ENCODE data around the gene SCD5.

SCD5 gene

DNA sequence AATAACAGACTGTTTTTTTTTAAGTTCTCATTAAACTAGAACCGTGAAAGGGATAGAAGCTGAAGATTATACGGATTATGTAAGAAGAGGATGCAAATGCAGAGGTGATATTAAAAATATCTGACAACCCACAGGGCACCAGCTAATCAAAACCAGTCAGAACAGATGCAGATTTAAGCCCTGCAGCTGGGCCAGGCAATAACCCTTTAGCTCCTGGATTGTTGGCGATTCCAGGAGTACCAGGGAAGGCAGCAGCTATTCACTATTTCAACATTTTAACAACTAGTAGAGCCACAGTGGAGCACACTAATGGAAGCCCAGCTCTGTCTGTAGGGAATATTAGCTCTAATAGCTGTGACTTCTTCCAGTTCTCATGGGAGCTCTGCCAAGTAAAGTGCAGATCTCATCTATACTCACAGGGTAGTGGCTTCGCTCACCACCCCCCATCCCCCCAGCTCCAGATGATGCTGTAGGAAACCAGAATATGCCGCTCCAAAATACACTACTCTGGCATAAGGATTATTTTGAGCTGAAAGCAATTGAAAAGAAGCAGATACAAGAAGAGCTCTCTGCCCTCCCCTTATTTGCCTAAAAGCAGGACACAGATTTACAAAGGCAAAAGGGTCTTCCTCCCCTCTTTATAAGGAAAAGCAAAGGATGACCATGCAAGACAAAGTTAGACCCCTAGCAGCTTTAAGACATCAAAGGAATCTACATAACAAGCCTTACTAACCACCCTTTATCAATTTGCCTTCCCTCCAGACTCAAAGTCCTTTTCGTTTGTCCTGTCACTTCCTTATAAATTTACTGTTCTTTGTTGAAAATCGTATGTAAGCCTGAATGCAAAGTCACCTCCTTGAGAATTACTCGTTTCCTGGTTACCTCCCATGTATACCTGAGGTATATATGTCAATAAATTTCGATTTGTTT, 13.7 kb downstream of the SCD5 start:
- no peak overlapping the region for H3K9ac ChIP-seq (ENCODE audit: low read depth in 1 of 2, low read length in 2 of 2)
- no peak overlapping the region for H3K4me3 ChIP-seq (ENCODE audit: low read length in 2 of 2)
- H3K27me3 ChIP-seq (ENCODE audit: control insufficient read depth in 2 of 2, insufficient read depth in 2 of 2, low read length in 2 of 2), result no peaks in the 10 kb centered on the region
- no peaks in the 10 kb centered on the region for H3K36me3 ChIP-seq (ENCODE audit: control insufficient read depth in 2 of 2, insufficient read depth in 2 of 2, low read length in 2 of 2)
- peaks cover 2 to 10% of the 10 kb centered on the region in 2 donors for H3K4me1 ChIP-seq (ENCODE audit: control insufficient read depth in 2 of 2, insufficient read depth in 2 of 2, low read length in 2 of 2)
- H3K27ac ChIP-seq (ENCODE audit: low read depth in 2 of 2, low read length in 2 of 2), result no peak overlapping the region
- no peaks in the 10 kb centered on the region for H3K9me3 ChIP-seq (ENCODE audit: control insufficient read depth in 2 of 2, low read length in 2 of 2)

GRCh38 chr4:82782626-82783345, 15.8 kb downstream of the SCD5 start:
- Histone ChIP-seq H3K36me3 (ENCODE audit: control insufficient read depth in 2 of 2, insufficient read depth in 2 of 2, low read length in 2 of 2) (no peaks in the 10 kb centered on the region), H3K27me3 (ENCODE audit: control insufficient read depth in 2 of 2, insufficient read depth in 2 of 2, low read length in 2 of 2) (no peaks in the 10 kb centered on the region), H3K9me3 (ENCODE audit: control insufficient read depth in 2 of 2, low read length in 2 of 2) (no peaks in the 10 kb centered on the region), H3K4me3 (ENCODE audit: low read length in 2 of 2) (no peak overlapping the region), H3K4me1 (ENCODE audit: control insufficient read depth in 2 of 2, insufficient read depth in 2 of 2, low read length in 2 of 2) (peaks cover 2 to 10% of the 10 kb centered on the region in 2 donors), H3K27ac (ENCODE audit: low read depth in 2 of 2, low read length in 2 of 2) (no peak overlapping the region), H3K9ac (ENCODE audit: low read depth in 1 of 2, low read length in 2 of 2) (no peak overlapping the region)

DNA sequence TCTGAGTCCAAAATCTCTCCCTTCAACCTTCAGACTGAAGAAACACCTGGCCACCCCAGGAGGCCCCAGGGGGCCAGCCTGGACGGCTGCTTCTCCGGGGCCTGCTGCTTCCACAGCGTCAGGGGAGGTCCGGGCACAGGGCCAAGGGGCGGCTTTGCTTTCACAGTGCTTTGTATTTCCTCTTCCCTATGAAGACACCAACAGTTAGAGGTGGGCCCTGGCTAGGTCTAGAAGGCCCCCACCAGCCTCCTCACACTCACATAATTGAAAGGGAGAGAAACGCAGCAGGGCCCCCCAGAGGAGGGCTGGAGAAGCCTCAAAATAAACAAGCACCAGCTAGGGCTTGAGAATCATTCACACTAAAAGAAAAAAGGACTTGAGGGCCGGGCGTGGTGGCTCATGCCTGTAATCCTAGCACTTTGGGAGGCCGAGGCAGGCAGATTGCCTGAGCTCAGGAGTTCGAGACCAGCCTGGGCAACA, 17.8 kb downstream of the SCD5 start:
- Histone ChIP-seq H3K36me3 (ENCODE audit: control insufficient read depth in 2 of 2, insufficient read depth in 2 of 2, low read length in 2 of 2) (no peaks in the 10 kb centered on the region), H3K9me3 (ENCODE audit: control insufficient read depth in 2 of 2, low read length in 2 of 2) (no peaks in the 10 kb centered on the region), H3K4me1 (ENCODE audit: control insufficient read depth in 2 of 2, insufficient read depth in 2 of 2, low read length in 2 of 2) (peaks cover 2 to 10% of the 10 kb centered on the region in 2 donors), H3K27ac (ENCODE audit: low read depth in 2 of 2, low read length in 2 of 2) (no peak overlapping the region), H3K4me3 (ENCODE audit: low read length in 2 of 2) (no peak overlapping the region), H3K27me3 (ENCODE audit: control insufficient read depth in 2 of 2, insufficient read depth in 2 of 2, low read length in 2 of 2) (no peaks in the 10 kb centered on the region), H3K9ac (ENCODE audit: low read depth in 1 of 2, low read length in 2 of 2) (no peak overlapping the region)

DNA sequence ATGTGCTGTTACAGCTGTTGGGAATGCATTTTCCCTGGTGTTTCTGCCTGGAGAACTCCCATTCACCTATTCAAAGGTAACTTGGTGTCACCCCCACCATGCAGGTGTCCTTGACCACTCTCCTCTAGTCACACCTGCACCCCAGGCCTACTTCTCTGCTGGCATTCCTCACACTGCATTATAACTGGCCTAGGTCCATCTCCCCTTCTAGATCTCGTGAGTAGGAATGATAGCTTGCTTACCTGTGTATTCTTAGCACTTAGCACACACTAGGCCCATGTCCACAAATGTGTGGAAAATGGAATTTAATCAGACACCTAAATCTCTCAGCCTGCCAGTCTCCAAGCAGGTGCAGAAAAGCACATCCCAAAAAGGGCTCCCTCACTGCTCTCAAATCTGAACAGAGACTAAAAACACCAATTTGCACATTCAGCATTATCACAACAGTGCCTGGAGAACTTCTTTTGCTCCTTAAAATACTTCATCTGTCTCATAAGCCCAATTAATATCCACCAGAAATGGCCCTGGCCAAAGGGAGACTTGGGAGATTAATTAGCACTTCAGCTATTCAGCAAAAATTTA, 18.3 kb downstream of the SCD5 start:
- Histone ChIP-seq H3K36me3 (ENCODE audit: control insufficient read depth in 2 of 2, insufficient read depth in 2 of 2, low read length in 2 of 2) (no peaks in the 10 kb centered on the region), H3K4me3 (ENCODE audit: low read length in 2 of 2) (no peak overlapping the region), H3K27me3 (ENCODE audit: control insufficient read depth in 2 of 2, insufficient read depth in 2 of 2, low read length in 2 of 2) (no peaks in the 10 kb centered on the region), H3K27ac (ENCODE audit: low read depth in 2 of 2, low read length in 2 of 2) (no peak overlapping the region), H3K9me3 (ENCODE audit: control insufficient read depth in 2 of 2, low read length in 2 of 2) (no peaks in the 10 kb centered on the region), H3K4me1 (ENCODE audit: control insufficient read depth in 2 of 2, insufficient read depth in 2 of 2, low read length in 2 of 2) (peaks cover 0 to 6% of the 10 kb centered on the region in 2 donors), H3K9ac (ENCODE audit: low read depth in 1 of 2, low read length in 2 of 2) (no peak overlapping the region)

GRCh38 chr4:82779032-82779431, 19.6 kb downstream of the SCD5 start:
- Histone ChIP-seq H3K27ac (ENCODE audit: low read depth in 2 of 2, low read length in 2 of 2) (no peak overlapping the region), H3K9me3 (ENCODE audit: control insufficient read depth in 2 of 2, low read length in 2 of 2) (no peaks in the 10 kb centered on the region), H3K4me1 (ENCODE audit: control insufficient read depth in 2 of 2, insufficient read depth in 2 of 2, low read length in 2 of 2) (no peaks in the 10 kb centered on the region), H3K9ac (ENCODE audit: low read depth in 1 of 2, low read length in 2 of 2) (no peak overlapping the region), H3K27me3 (ENCODE audit: control insufficient read depth in 2 of 2, insufficient read depth in 2 of 2, low read length in 2 of 2) (no peaks in the 10 kb centered on the region), H3K36me3 (ENCODE audit: control insufficient read depth in 2 of 2, insufficient read depth in 2 of 2, low read length in 2 of 2) (no peaks in the 10 kb centered on the region), H3K4me3 (ENCODE audit: low read length in 2 of 2) (no peak overlapping the region)

GRCh38 chr4:82777857-82778525, 20.6 kb downstream of the SCD5 start:
- no peak overlapping the region for H3K9ac ChIP-seq (ENCODE audit: low read depth in 1 of 2, low read length in 2 of 2)
- no peaks in the 10 kb centered on the region for H3K4me1 ChIP-seq (ENCODE audit: control insufficient read depth in 2 of 2, insufficient read depth in 2 of 2, low read length in 2 of 2)
- no peaks in the 10 kb centered on the region for H3K27me3 ChIP-seq (ENCODE audit: control insufficient read depth in 2 of 2, insufficient read depth in 2 of 2, low read length in 2 of 2)
- no peaks in the 10 kb centered on the region for H3K36me3 ChIP-seq (ENCODE audit: control insufficient read depth in 2 of 2, insufficient read depth in 2 of 2, low read length in 2 of 2)
- no peaks in the 10 kb centered on the region for H3K9me3 ChIP-seq (ENCODE audit: control insufficient read depth in 2 of 2, low read length in 2 of 2)
- no peak overlapping the region for H3K4me3 ChIP-seq (ENCODE audit: low read length in 2 of 2)
- no peak overlapping the region for H3K27ac ChIP-seq (ENCODE audit: low read depth in 2 of 2, low read length in 2 of 2)

GRCh38 chr4:82776925-82777542, 21.6 kb downstream of the SCD5 start:
- Histone ChIP-seq H3K4me1 (ENCODE audit: control insufficient read depth in 2 of 2, insufficient read depth in 2 of 2, low read length in 2 of 2) (no peaks in the 10 kb centered on the region), H3K4me3 (ENCODE audit: low read length in 2 of 2) (no peak overlapping the region), H3K9ac (ENCODE audit: low read depth in 1 of 2, low read length in 2 of 2) (no peak overlapping the region), H3K36me3 (ENCODE audit: control insufficient read depth in 2 of 2, insufficient read depth in 2 of 2, low read length in 2 of 2) (no peaks in the 10 kb centered on the region), H3K27ac (ENCODE audit: low read depth in 2 of 2, low read length in 2 of 2) (no peak overlapping the region), H3K27me3 (ENCODE audit: control insufficient read depth in 2 of 2, insufficient read depth in 2 of 2, low read length in 2 of 2) (no peaks in the 10 kb centered on the region), H3K9me3 (ENCODE audit: control insufficient read depth in 2 of 2, low read length in 2 of 2) (no peaks in the 10 kb centered on the region)

DNA sequence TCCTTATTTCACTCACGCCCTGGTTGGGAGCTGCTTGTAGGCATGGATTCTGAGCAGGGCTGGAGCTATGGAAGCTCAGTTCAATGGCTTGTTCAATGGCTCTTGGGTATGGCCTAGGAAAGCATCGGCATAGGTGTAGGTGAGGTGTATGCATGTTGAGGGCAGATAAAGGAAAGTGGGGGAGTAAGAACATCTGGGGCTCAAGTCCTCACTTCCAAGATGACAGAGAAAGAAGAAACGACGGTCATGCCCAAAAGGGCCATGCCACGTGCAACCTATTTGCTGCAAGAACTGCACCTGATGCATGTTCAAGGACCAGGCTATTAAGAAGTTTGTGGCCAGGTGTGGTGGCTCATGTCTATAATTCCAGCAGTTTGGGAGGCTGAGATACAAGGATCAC, 23.4 kb downstream of the SCD5 start:
- H3K4me3 ChIP-seq (ENCODE audit: low read length in 2 of 2), result no peak overlapping the region
- no peak overlapping the region for H3K9ac ChIP-seq (ENCODE audit: low read depth in 1 of 2, low read length in 2 of 2)

DNA sequence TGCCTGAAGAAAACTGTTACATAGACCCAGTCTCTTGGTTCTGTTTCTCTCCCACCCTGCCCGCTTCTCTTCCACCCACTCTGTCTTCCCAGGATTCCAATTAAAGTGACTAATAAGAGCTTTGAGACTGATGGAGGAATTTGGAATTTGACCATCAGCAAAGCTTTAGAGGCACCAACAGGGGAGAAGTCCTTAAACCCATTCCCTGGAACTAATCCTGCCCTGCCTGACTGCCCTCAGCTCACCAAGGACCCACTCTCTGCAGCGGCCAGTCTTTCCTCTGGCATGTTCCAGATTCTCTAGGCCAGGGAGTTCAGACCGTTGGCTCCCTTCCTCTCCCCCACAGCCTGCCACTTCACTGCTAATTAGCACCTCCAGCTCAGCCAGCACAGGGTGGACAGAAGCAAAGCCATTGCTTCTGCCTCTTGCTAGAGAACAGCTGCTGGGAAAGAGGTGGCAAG, 23.9 kb downstream of the SCD5 start:
- H3K36me3 ChIP-seq (ENCODE audit: control insufficient read depth in 2 of 2, insufficient read depth in 2 of 2, low read length in 2 of 2), result no peaks in the 10 kb centered on the region
- H3K4me1 ChIP-seq (ENCODE audit: control insufficient read depth in 2 of 2, insufficient read depth in 2 of 2, low read length in 2 of 2), result no peaks in the 10 kb centered on the region
- no peaks in the 10 kb centered on the region for H3K27me3 ChIP-seq (ENCODE audit: control insufficient read depth in 2 of 2, insufficient read depth in 2 of 2, low read length in 2 of 2)
- no peak overlapping the region for H3K4me3 ChIP-seq (ENCODE audit: low read length in 2 of 2)
- no peak overlapping the region for H3K9ac ChIP-seq (ENCODE audit: low read depth in 1 of 2, low read length in 2 of 2)
- H3K9me3 ChIP-seq (ENCODE audit: control insufficient read depth in 2 of 2, low read length in 2 of 2), result no peaks in the 10 kb centered on the region
- no peak overlapping the region for H3K27ac ChIP-seq (ENCODE audit: low read depth in 2 of 2, low read length in 2 of 2)

More for the DNA sequence above, 23.4 kb downstream of the SCD5 start:
- H3K27me3 ChIP-seq (ENCODE audit: control insufficient read depth in 2 of 2, insufficient read depth in 2 of 2, low read length in 2 of 2), result no peaks in the 10 kb centered on the region
- no peaks in the 10 kb centered on the region for H3K4me1 ChIP-seq (ENCODE audit: control insufficient read depth in 2 of 2, insufficient read depth in 2 of 2, low read length in 2 of 2)
- no peak overlapping the region for H3K27ac ChIP-seq (ENCODE audit: low read depth in 2 of 2, low read length in 2 of 2)
- H3K9me3 ChIP-seq (ENCODE audit: control insufficient read depth in 2 of 2, low read length in 2 of 2), result no peaks in the 10 kb centered on the region
- H3K36me3 ChIP-seq (ENCODE audit: control insufficient read depth in 2 of 2, insufficient read depth in 2 of 2, low read length in 2 of 2), result no peaks in the 10 kb centered on the region

All from mucosa of rectum (tissue), 2 donors.